Adrenal gland (tissue), 5 donors: ENCODE results near the gene PPP5C.

Experiments used
- POLR2A ChIP-seq, 2 donors: fragments of 450-650 bp; IDR thresholded peaks; one replicate each; pipeline ENCODE4 v1.6.1; 2017; ENCODE audit warnings: antibody characterized with exemption in 2 of 2, mild to moderate bottlenecking in 2 of 2, moderate library complexity in 1 of 2
- TF ChIP-seq, protein P1 (sequence below), 6 experiments: fragments of 450-650 bp in 4 of 6; fragments of 200-600 bp in 2 of 6; sonication (generic) in 1 of 6; IDR thresholded peaks; 1 replicate in 5 of 6; 2 replicates in 1 of 6; pipeline versions ENCODE4 v1.5.1 to v1.8.0; 2016 to 2021; ENCODE audit warnings: antibody characterized with exemption in 6 of 6, mild to moderate bottlenecking in 2 of 6, moderate library complexity in 1 of 6
- donor health status: DM: no; HTN: no; CAD: no.

DNA sequence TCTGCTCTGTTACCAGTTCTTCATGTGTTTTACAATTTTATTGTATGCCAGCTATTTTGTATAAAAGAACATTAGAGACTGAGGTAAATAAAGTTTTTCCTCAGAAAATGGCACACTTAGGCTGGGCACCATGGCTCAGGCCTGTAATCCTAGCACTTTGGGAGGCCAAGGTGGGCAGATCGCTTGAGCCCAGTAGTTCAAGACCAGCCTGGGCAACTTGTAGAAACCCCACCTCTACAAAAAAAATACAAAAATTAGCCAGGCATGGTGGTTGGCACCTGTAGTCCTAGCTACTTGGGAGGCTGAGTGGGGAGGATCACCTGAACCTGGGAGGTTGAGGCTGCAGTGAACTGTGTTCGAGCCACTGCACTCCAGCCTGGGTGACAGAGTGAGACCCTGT is 34.5 kb downstream of the PPP5C start:
- TF ChIP-seq, protein P1, sequence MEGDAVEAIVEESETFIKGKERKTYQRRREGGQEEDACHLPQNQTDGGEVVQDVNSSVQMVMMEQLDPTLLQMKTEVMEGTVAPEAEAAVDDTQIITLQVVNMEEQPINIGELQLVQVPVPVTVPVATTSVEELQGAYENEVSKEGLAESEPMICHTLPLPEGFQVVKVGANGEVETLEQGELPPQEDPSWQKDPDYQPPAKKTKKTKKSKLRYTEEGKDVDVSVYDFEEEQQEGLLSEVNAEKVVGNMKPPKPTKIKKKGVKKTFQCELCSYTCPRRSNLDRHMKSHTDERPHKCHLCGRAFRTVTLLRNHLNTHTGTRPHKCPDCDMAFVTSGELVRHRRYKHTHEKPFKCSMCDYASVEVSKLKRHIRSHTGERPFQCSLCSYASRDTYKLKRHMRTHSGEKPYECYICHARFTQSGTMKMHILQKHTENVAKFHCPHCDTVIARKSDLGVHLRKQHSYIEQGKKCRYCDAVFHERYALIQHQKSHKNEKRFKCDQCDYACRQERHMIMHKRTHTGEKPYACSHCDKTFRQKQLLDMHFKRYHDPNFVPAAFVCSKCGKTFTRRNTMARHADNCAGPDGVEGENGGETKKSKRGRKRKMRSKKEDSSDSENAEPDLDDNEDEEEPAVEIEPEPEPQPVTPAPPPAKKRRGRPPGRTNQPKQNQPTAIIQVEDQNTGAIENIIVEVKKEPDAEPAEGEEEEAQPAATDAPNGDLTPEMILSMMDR (IDR thresholded peaks at IDR 0.05), result no peak
- no peak for TF ChIP-seq POLR2A (IDR thresholded peaks at IDR 0.05)
